GM18858 (cell line): ENCODE measurements around the gene P2RY2.
A peak's percentile ranks its signal among the peaks of the same experiment; 100 is the strongest.

Source experiments
- ATAC-seq: cut with Tn5 transposase; IDR thresholded peaks from one replicate; pipeline ENCODE4 v1.9.1; 2021; ENCODE audit not compliant: unreplicated experiment

Gene P2RY2

DNA sequence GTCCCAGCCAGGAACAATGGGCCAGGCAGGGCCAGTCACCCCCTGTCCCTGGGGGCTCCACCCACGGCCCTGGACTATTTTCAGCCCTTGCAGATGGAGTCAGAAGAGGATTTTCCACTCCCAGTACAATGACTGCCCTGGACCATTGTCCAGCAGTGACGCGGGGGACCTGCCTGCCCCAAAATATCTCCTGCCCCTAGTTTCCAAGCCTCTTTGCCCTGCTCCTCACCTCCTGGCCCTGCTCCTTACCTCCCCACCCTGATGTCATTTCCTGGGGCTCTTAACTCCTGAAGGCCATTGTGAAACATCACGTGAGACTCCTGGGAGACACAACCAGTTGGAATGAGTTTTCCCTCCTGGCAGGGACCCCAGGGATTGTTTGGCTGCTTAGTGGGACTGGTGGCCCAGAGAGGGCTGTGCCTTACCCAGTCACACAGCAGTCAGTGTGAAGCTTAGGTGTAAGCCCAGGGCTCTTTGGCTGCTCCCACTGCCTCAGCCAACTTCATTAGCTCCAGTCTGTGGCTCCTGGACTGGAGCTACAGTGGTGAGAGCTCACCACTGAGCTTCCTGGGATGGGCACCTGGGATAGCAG, 22.2 kb downstream of the P2RY2 start:
- no peak for ATAC-seq

DNA sequence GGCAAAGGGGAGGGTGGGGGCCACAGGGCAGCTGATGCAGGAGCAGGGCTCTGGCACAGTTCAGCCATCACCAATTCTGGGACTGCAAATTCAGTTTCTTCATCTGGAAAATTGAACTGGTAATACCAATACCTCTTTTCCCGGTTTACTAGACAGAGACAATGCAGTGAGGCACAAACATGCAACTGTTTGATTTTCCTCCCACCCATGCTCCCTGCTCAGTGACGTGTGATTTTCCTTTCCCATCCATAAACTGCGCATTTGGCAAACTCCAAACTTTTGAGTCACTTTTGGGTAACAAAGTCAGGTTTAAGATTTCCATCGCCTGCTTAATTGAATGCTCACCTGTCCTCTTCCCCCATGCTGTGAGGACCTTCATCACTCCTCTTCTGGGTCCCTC, 23.2 kb downstream of the P2RY2 start:
- no peak for ATAC-seq

DNA sequence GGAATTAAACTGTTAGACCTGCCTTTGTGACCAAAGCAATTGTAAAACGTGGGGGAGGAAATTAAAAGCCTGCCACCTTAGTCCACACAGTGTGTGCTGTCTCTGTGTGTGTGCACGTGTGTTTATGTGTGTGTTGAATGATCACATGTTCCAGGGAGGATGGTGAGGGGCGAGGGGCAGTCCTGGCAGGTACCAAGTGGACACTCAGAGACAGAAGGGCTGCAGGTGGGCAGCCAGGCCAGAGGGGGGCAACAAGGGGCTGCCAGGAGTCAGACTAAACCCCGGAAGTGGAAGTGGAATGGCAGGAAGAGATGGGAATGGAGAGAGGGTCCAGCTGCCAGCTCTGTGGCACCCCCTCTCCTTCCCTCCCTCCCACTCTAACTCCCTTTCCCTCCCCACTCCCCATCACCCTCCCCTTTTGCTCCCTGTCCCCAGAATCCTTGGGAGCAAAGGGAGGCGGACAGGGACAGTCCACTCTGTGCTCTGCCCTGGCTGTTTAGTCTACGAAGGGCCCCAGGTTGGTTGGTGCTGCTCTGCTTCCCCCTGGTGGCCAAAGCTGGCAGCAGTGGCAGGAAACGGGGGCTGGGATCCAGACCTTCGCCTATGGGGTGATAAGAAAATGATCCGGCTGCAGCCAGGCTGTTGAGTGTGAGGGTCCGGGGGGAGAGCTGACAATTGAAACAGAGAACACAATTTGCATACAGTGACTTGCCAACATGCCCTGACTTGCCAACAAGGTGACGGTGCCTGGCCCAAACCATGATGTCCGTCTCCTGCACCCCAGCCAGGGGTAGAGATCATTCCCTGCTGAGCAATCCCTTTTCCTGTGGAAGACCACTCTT, 24.4 kb downstream of the P2RY2 start:
- ATAC-seq, result peak; percentile 55

DNA sequence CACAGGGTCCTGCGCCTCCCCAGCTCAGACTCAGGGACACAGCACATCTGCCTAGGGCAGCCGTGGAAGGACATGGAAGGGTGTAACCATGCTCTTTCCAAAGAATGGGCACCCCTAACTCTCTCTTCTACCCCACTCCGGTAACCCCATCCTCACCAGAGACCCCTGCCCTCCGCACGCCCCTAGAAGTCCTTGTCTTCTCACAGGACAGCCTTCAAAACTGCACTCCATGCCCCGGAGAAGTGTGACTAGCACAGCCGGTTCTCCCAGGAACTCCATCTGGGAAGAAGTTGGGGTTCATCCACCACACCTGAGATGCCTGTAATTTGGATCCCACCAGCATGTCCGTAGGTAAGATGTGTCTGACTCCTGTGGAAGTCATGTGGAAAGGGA, 25.0 kb downstream of the P2RY2 start:
- ATAC-seq, result no peak

DNA sequence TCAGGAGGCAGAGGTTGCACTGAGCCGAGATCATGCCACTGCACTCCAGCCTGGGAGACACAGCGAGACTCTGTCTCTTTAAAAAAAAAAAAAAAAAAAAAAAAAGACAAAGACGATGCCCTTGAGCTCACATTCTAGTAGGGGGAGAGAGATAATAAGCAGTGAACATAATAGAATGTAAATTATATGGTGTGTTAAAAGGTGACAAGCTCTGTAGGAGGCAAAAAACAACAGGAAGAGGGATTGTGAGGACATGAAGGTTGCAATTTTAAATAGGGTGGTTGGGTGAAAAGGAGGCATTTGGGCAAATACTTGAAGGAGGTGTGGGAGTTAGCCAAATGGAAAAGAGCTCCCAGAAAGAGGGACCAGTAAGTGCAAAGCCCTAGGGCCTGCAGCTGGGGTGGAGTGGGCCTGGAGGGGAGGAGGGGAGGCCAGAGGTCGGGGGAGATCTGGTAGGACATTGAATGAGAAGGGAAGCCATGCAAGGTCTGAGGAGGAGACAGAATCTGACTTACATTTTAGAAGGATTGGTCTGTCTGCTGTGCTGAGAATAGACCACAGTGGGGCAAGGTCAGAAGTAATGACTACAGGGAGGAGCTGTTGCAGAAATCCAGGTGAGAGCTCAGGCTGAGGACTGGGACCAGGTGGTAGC, 26.6 kb downstream of the P2RY2 start:
- ATAC-seq, result no peak

DNA sequence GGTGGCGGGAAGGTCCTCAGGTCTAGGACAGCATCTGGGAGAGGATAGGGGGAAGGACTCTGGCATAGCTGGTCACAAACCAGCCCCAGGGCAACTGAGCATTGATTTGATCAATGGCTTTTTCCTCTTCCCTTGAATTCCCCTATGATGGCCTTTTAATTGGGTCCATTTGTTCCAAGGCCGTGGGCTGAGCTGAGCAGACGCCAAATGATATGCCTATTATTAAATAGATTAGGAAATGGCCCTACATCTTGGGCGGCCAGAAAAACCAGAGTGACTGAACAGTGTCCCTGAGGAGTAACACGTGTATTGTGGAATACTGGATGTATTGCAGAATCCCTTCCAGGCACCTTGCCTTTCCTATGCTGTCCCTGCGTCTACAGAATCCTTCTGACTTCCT, 27.4 kb downstream of the P2RY2 start:
- no peak for ATAC-seq

DNA sequence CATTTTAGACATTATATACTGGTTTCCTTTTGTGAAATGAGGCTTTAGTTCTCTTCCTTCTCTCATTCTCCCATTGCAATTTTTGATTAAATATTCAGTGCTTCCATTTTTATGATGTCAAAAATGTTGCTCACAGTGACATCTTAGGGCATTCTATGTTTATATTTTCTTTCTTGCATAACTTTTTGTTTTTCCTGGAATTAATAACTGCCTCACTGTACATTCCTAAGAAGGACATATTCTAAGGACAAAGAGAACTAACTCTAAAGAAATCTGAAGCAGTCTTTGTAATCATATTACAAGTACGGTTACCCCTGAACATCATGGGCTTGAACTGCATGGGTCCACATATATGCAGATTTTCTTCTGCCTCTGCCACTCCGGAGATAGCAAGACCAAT, 28.2 kb downstream of the P2RY2 start:
- ATAC-seq, result no peak

DNA sequence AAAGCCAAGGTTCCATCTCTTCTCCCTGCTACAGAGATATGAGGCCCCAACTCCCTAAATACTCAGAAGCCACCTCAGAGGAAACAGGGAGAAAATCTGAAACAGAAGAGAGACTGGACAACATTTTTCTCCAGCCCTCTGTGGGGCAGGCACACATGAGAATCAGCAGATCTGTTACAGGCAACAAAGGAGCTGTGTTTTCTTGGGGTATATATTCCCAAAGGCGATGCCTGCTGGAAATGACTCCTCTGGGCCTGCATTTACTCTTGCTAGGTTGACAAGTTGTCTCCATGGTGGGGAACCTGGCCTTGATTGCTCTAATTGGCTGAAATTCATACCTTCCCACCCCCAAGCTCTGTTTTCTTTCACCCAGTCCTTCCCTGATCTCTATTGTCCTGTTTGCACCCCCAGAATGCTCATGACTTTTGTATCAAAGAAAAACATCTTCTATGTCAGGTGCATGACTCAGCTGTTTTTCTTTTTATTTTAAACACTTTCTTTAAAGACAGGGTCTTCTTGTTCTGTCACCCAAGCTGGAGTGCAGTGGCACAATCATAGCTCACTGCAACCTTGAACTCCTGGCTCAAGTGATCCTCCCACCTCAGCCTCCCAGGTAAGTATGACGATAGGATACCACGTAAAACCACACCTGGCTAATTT, 30.6 kb downstream of the P2RY2 start:
- ATAC-seq, result no peak

DNA sequence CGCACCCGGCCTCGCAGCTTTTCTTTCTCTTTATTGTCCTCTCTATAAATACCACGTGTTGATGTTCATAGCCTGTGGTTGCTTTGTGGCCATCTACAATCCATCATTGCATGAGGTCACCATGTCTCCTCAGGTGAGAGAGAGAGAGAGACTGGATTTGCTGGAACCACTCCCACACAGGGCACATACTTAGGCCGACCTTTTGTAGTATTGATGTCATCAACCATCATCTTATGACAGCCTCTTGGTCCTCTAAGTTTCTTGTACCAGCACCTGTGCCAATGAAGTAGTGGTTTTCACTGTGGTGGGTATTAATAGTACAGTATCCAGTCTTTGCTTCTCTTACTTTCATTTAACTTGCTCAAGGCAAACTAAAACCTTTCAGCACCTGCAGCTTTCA, 31.2 kb downstream of the P2RY2 start:
- ATAC-seq, result no peak

DNA sequence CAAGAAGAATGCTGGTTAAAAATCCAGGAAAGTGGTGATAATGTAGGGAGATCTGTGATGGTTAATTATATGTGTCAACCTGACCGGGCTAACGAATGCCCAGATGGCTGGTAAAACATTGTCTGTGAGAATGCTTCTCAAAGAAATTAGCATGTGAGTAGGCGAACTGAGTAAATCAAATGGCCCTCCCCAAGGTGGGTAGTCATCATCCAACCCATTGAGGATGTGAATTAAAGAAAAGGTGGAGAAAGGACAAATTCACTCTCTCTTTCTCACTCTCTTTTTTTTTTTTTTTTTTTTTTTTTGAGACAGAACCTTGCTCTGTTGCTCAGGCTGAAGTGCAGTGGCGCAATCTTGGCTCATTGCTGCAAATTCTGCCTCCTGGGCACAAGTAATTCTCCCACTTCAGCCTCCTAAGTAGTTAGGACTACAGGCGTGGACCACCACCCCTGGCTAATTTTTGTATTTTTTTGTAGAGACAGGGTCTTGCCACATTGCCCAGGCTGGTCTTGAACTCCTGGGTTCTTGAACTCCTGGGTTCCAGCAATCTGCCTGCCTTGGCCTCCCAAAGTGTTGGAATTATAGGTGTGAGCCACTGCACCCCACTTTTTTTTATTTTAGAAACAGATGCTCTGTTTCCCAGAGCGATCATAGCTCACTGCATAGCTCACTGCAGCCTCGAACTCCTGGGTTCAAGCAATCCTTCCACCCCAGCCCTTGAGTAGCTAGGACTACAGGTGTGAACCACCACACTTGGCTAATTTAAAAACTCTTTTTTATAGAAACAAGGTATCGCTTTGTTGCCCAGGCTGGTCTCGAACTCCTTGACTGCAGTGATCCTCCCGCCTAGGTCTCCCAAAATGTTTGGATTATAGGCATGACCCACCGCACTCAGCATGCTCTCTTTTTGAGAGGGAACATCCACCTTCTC, 32.0 kb downstream of the P2RY2 start:
- no peak for ATAC-seq

DNA sequence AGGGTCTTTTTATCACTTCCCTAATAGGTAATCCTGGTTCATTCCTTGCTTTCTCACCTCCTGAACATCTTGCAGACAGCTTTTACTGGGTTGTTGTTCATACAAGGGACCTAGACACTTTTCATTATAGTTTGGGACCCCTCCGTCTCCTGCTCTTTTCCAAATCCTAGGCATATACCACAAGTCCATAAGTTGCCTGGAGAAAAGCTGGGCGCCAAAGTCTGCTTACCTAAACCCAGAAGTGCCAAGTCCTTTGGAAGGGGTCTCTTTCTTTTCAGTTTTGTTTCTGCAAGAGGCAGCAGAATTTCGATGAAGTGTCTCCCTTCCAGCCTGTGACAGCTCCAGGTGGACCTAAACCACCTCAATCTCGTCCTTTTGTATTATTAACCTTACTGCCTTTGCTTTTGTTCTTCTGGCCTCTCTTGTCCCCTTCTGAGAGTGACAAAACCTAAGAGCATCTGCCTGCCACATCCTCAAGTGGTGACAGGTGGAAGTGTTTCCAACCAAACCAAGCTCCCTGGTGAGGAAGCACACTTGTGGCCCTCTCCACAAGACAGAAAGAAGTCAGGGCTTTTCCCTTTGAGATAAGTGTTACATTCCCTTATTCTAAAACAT, 34.6 kb downstream of the P2RY2 start:
- no peak for ATAC-seq

DNA sequence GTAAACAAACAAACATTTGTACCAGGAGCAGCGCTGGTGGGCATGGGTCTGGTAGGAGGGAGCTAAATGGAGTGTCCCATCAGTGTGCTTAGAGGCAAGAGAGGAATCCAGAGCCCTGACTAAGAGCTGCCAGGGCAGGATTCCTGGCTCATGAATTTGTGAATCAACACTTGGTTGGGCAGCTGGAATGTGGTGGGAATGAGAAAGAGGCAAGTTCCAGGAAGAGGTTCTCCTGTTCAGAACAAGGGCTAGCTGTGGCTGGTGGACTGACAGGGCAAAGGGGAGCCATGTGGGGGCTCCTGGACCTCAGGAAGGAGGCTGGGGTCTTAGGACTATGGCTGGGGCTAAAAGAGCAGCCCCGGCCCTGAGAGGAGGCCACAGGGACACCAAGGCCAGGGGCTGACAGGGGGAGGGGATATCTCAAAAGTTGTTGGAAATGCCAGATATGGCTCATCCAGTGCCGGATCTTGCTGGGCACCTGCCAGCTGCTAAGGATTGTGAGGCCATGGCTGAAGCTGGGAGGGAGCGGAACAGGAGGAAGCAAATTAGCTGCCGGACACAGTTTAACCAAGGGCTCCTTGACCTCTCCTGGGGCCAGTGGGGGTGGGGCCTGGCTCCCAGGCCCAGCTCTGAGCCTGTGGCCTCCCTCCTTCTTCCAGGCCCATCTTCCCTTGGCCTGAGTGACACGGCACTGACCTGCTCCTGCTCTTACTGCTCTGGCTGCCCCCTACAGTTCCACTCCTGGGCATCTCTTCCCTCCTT, 39.4 kb downstream of the P2RY2 start:
- no peak for ATAC-seq

DNA sequence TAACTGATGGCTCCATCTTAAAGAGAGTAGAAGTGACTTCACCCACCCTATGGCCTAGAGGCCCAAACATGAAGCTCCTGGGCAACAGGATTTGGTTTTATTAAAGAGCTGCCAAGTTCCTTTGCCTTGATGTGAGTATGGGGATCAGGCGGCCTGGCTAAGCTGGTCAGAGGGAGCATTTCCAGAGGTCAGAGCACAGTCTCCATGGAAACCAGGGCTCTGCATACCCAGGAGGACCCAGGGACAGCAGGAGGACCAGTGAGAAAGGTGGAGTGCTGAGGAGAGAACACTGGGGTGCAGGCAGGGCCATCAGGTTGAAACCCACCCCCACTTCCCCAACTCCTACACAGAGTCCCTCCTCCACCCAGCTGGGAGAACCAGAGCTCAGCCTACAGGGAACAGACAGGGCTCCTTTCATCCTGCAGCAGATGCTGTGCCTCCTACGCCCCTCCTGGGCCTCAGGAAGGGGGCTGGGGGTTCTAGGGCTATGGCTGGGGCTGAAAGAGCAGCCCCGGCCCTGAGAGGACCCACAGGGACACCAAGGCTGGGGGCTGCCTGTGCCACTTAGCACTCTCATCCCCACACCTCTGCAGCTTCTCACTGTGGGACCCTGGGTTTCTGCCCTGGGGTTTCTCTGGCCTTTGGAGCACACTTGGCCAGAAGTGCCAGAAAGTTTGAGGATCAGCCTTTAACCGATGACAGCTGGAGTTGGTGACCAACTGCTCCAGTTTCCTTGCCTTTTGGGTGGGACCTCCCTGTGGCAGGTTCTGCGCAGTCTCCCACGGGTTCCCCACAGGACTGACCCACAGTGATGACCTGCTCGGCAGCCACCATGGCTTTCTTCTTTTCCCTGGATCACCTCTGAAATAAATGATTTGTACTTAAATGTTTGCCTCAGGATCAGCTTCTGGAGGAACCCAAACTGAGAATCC, 40.3 kb downstream of the P2RY2 start:
- ATAC-seq, result no peak

DNA sequence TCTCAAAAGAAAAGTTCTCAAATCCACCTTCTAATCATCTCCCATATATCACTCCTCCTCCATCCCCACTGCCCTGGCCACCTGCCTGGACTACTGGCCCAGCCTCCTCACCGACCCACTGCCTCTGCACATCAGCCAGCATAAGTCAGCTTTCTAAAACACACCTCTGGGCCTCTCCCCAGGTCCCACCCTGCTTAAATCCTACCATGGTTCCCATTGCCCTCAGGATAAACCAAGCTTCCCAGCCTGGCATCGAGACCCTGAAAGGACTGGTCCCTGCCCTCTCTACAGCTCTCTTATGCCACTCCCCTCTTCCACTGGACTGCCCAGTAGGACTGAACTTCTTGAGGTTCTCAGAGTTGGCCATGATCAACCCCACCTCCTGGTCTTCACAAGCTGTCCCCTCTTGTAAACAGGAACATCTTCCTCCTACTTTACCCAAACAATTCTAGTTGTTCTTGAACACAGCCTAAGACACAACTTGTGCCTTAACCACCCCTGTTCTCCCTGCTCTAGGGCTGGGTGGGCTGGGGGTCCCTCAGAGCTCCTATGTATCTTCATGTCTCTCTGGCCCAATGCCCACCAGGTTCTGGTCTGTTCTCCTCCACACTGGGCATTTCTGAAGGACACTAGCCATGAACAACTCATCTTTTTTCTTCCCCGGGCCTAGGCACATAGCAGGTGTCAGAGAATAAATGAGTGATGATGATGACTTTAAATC, 41.5 kb downstream of the P2RY2 start:
- ATAC-seq, result no peak

DNA sequence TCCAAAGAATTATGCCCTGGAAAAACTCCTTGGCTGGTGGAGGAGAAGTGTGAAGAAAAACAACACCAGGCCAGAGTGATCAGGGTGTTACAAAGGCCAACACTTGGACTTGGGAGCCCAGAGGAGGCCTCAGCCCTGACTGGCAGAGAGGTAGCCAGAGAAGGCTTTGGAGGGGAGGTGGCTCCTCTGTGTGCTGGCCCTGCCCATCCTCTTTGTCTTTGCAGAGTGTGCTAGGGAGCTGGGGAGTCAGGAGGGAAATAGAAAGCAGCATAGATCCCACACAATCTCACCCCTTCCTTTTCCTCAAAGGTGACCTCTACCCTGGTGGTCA, 42.0 kb downstream of the P2RY2 start:
- ATAC-seq, result no peak

DNA sequence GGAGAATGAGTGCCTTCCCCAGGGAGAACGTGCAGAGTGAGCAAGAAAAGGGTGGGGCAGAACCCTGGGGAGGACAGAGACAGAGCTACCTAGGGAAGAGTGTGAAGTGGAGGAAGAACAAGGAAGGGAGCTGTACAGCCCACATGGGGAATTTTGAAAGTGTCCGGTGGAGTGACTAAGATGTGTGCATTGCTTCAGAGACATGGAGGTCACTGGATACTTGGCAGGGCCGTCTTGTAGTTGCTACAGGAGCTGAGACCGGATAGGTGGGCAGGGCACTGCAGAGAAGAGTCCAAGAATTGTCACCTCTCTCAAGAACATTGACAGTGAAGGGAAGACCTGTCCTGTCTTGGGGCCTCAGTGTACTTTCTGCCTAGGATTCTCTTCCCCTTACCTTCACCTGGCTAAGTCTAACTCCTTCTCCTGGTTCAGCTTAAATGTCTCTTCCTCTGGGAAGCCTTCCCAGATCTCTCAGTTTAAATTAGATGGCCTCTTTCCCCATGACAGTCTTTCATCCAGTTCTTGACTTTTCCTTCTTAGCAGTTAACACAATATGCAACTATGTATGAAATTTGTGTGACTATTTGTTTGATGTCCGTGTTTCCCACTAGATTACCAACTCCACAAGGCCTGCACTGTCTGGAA, 44.9 kb downstream of the P2RY2 start:
- no peak for ATAC-seq

DNA sequence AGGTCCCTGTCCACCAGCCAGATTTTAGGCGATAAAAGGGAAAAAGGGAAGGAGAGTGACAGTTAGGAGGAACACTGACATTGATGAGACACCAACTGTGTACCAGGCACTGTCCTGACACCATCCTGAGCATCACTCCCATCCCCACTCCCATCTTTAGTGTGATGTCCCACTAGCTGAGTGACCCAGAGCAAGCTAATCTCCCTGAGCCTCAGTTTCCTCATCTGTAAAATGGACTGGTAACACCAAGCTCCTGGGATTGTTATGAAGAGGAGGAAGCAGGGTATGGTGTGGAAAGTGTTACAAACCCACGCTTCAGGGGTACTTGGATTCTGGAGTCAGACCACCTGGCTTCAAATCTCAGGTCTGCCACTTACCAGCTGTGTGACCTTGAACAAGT, 45.6 kb downstream of the P2RY2 start:
- ATAC-seq, result no peak
